HepG2 (cell line): ENCODE data around the gene RNF125. TPM values are rescaled to one million over a fixed set of nuclear protein-coding genes. Genes with fewer than 3 reads are reported as not detected.
A peak's percentile ranks its signal among the peaks of the same experiment; 100 is the strongest.

Source experiments
- BRCA1 ChIP-seq: sonication (generic); formaldehyde crosslinking; IDR thresholded peaks from 2 replicates; pipeline ENCODE4 v1.4.0; 2020; ENCODE audit warnings: missing genetic modification reagents
- KIAA2018 ChIP-seq: sonication (generic); formaldehyde crosslinking; IDR thresholded peaks from 2 replicates; pipeline ENCODE4 v1.5.0; 2020; ENCODE audit warnings: mild to moderate bottlenecking, missing genetic modification reagents, borderline replicate concordance
- MXI1 ChIP-seq: IDR thresholded peaks from 3 replicates; pipeline ENCODE4 v1.6.1; 2012; ENCODE audit warnings: low read depth, low read length, inconsistent platforms, borderline replicate concordance
- NFE2 ChIP-seq: sonication (generic); formaldehyde crosslinking; IDR thresholded peaks from 2 replicates; pipeline ENCODE4 v1.4.0; 2020; ENCODE audit warnings: missing genetic modification reagents
- NFKB2 ChIP-seq: sonication (generic); formaldehyde crosslinking; IDR thresholded peaks from 2 replicates; pipeline ENCODE4 v1.4.0; 2020; ENCODE audit warnings: missing genetic modification reagents, borderline replicate concordance
- PPARG ChIP-seq: conservative IDR thresholded peaks from 2 replicates; pipeline ENCODE4 v1.6.1; 2016; ENCODE audit warnings: missing biosample characterization, missing genetic modification reagents
- RFX3 ChIP-seq: IDR thresholded peaks from 2 replicates; pipeline ENCODE4 v1.6.1; 2016; ENCODE audit warnings: missing biosample characterization, missing genetic modification reagents
- ZGPAT ChIP-seq: IDR thresholded peaks from 2 replicates; pipeline ENCODE4 v1.6.1; 2016; ENCODE audit warnings: mild to moderate bottlenecking
- ZIK1 ChIP-seq: sonication (generic); formaldehyde crosslinking; IDR thresholded peaks from 2 replicates; pipeline ENCODE4 v1.5.0; 2020; ENCODE audit warnings: mild to moderate bottlenecking, low read depth, missing genetic modification reagents, borderline replicate concordance
- ZNF234 ChIP-seq: sonication (generic); formaldehyde crosslinking; conservative IDR thresholded peaks from 2 replicates; pipeline ENCODE4 v1.5.1; 2020; ENCODE audit warnings: mild to moderate bottlenecking, missing genetic modification reagents
- ZNF350 ChIP-seq: sonication (generic); formaldehyde crosslinking; IDR thresholded peaks from 2 replicates; pipeline ENCODE4 v1.4.0; 2020; ENCODE audit warnings: mild to moderate bottlenecking, low read depth, missing genetic modification reagents, borderline replicate concordance
- ZNF713 ChIP-seq: sonication (generic); formaldehyde crosslinking; IDR thresholded peaks from 2 replicates; pipeline ENCODE4 v1.4.0; 2020; ENCODE audit warnings: mild to moderate bottlenecking, missing genetic modification reagents
- ZNF781 ChIP-seq: sonication (generic); formaldehyde crosslinking; IDR thresholded peaks from 2 replicates; pipeline ENCODE4 v1.5.1; 2020; ENCODE audit warnings: borderline replicate concordance, mild to moderate bottlenecking, missing genetic modification reagents; ENCODE audit errors: not compliant biosample characterization
- ZNF782 ChIP-seq: sonication (generic); formaldehyde crosslinking; IDR thresholded peaks from 2 replicates; pipeline ENCODE4 v1.4.0; 2020; ENCODE audit warnings: missing genetic modification reagents, mild to moderate bottlenecking, borderline replicate concordance
- polyA plus RNA-seq, 8 experiments: library from polyadenylated mRNA; depleted of rRNA in 3 of 8; stranded (reverse) in 7 of 8; unstranded in 1 of 8; fragments of >200 nt; fragmentation: Illumina TruSeq in 4 of 8; extraction: Trizol in 4 of 8; gene quantifications; 2 replicates each; pipeline versions ENCODE4 v1.2.1 to v1.2.3, GENCODE V29; 2011 to 2016; ENCODE audit warnings: low read depth in 4 of 8, missing spikeins in 1 of 8, mixed read lengths in 1 of 8; ENCODE audit not compliant: insufficient read depth in 1 of 8
- total RNA-seq, 5 experiments: library from RNA; depleted of rRNA; stranded (reverse); fragments of >200 nt; fragmentation: Illumina TruSeq; extraction: Trizol; gene quantifications; 2 replicates each; pipeline ENCODE4 v1.2.3, GENCODE V29; 2016; ENCODE audit warnings: low read depth in 1 of 5
- TF ChIP-seq, protein P1 (sequence below): sonication (generic); formaldehyde crosslinking; IDR thresholded peaks from 2 replicates; pipeline ENCODE4 v1.8.1; 2023; ENCODE audit warnings: missing genetic modification reagents, mild to moderate bottlenecking, borderline replicate concordance
- TF ChIP-seq, protein P2 (sequence below): sonication (generic); formaldehyde crosslinking; IDR thresholded peaks from 2 replicates; pipeline ENCODE4 v1.8.1; 2022; ENCODE audit warnings: mild to moderate bottlenecking, missing genetic modification reagents

Gene RNF125
- total and polyA plus RNA-seq, 2 of the 13 experiments (the other 11 are each of a cell fraction or from before 2014, with no cell fraction given): 0.58 to 1.8 TPM

DNA sequence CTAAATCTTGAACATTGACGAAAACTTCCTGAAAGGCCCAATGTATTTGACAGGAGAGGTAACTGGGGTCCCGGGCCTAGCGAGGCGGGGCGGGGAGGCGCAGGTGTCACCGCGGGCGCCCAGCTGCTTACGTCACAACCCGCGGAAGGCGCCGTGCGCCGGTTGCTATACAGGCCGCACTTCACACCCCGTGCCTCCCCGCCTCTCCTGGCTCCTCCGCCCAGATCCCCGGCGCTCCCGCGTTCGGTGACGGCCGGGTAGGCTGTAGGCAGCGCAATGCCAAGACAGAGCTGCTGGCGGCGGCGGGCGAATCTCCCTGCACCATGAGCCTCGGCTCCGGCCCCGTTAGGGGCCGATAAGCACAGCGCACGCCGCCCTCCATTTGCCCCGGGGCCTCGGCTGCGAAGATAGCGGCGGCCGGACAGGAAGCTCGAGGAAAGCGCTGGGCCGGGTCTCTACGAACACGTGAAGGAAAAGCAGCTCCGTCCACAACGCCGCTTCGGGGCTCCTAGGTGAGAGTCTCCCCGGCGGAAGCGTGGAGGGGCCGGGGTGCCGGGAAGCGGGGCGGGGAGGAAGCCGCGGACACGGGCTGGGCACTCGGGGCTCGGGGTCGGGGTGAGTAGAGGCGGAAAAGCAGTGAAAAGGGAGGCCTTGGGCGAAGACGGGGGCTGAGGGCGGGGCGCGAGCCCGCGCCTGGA lies 73.2 kb downstream of the RNF125 start, which contains the start of gene RNF138 (continued):
- no peak for TF ChIP-seq KIAA2018
- TF ChIP-seq, protein P1, sequence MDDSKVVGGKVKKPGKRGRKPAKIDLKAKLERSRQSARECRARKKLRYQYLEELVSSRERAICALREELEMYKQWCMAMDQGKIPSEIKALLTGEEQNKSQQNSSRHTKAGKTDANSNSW (CRISPR knock-in tag): no peak
- TF ChIP-seq NFE2: no peak
- peak; percentile 82 for TF ChIP-seq ZGPAT (CRISPR knock-in tag)
- TF ChIP-seq, protein P2, sequence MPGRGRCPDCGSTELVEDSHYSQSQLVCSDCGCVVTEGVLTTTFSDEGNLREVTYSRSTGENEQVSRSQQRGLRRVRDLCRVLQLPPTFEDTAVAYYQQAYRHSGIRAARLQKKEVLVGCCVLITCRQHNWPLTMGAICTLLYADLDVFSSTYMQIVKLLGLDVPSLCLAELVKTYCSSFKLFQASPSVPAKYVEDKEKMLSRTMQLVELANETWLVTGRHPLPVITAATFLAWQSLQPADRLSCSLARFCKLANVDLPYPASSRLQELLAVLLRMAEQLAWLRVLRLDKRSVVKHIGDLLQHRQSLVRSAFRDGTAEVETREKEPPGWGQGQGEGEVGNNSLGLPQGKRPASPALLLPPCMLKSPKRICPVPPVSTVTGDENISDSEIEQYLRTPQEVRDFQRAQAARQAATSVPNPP (CRISPR knock-in tag): peak; percentile 74; the same call in 1 of the 2 replicates
- peak; percentile 56; the same call in 1 of the 3 replicates for TF ChIP-seq MXI1
- TF ChIP-seq NFKB2 (CRISPR knock-in tag): peak; percentile 83; the same call in 1 of the 2 replicates
- peak; percentile 87 for TF ChIP-seq ZNF781 (CRISPR knock-in tag)
- no peak for TF ChIP-seq RFX3
- peak; percentile 38; the same call in 1 of the 2 replicates for TF ChIP-seq BRCA1
- 0 out of 2 replicates have a peak, but pooled peaks have one; percentile 23 for TF ChIP-seq PPARG (CRISPR knock-in tag)
- TF ChIP-seq ZNF234 (CRISPR knock-in tag): no peak
- TF ChIP-seq ZNF350 (CRISPR knock-in tag): peak; percentile 78
- TF ChIP-seq ZNF713 (CRISPR knock-in tag): no peak
- TF ChIP-seq ZIK1 (CRISPR knock-in tag): no peak
- TF ChIP-seq ZNF782: peak; percentile 74; the same call in 1 of the 2 replicates
